ENCODE data around the gene PLAC8L1. TPM values are rescaled to one million over a fixed set of nuclear protein-coding genes. Genes with fewer than 3 reads are reported as not detected.

PLAC8L1 gene
- total and polyA plus RNA-seq, 2 of the 4 experiments (the other 2 are of a cell fraction) = 0.27 TPM; not detected in 1

DNA sequence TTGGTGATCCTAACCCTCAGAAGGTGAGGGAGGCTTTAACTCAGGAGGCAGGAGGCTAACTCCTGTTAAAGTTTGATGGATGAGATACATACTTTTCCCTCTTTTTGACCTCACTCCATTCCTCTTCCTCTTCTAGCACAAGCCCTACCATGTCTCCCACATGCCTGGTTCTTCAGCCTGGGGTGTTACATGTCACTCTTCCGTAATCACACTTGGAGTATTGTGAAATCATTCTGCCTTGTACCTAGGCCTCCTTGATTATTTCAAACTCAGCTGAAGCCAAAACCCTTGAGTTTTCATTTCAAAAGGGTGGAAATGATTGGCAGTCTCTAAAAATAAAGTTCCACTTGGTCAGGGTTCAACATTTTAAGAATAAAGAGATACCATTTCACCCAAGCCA, 1.8 kb downstream of the PLAC8L1 start:
- H3K27me3 ChIP-seq (ENCODE audit: control insufficient read depth, insufficient read depth, low read length) = no peaks in the 10 kb centered on the region; the same call in 1 of the 2 replicates
- no peak overlapping the region for H4K8ac ChIP-seq (ENCODE audit: low read depth in 2 of 2, low read length in 2 of 2)
- H3K4ac ChIP-seq (ENCODE audit: low read depth, low read length) = no peak overlapping the region
- no CpG with 5 or more reads among the region's 1 CpG for WGBS, 2 experiments (ENCODE audit: extremely low coverage in 2 of 2, insufficient read length in 1 of 2)
- dilution Hi-C loops (cut with HindIII; ENCODE audit: low sequenced_read_pairs, unreplicated experiment) = no loop called here
- BruUV-seq (replicated peaks) = no TSS peak
- H3K9ac ChIP-seq (ENCODE audit: low read depth, low read length) = no peak overlapping the region
- H4K91ac ChIP-seq (ENCODE audit: insufficient read depth, low read depth, low read length) = no peak overlapping the region
- ChIA-PET POLR2A (ENCODE audit: unreplicated experiment) (no interaction called here), CTCF (no interaction called here)
- H2AK5ac ChIP-seq (ENCODE audit: low read depth, low read length) = no peak overlapping the region
- H4K20me1 ChIP-seq (ENCODE audit: insufficient read depth, low read length) = no peaks in the 10 kb centered on the region
- no peak overlapping the region for H3K56ac ChIP-seq (ENCODE audit: extremely low read depth, insufficient read depth, low read length)
- H3K9me1 ChIP-seq (ENCODE audit: insufficient read depth, low read length) = no peaks in the 10 kb centered on the region
- intact Hi-C loops (cut with micrococcal nuclease) = no loop called here
- ATAC-seq (ENCODE audit: low read depth) (no peak), DNase-seq (no peak)
- no peak overlapping the region for H3K4me2 ChIP-seq (ENCODE audit: low read depth, low read length)
- no peak overlapping the region for H2BK5ac ChIP-seq (ENCODE audit: low read depth, low read length, poor library complexity, severe bottlenecking)
- in situ Hi-C loops (cut with MboI; ENCODE audit: low sequenced_read_pairs) = no loop called here
- no peaks in the 10 kb centered on the region for H3K9me3 ChIP-seq (ENCODE audit: control insufficient read depth, insufficient read depth, low read length)
- H2AK9ac ChIP-seq (replicated peaks; ENCODE audit: low read depth, low read length, poor library complexity) = no peak overlapping the region
- H2BK120ac ChIP-seq (ENCODE audit: low read depth, low read length) = no peak overlapping the region
- no peak overlapping the region for H3K4me3 ChIP-seq (ENCODE audit: insufficient read depth, low read depth, low read length)
- no peak overlapping the region for H3K27ac ChIP-seq (ENCODE audit: insufficient read depth, low read length)
- no peak overlapping the region for H3K23ac ChIP-seq (ENCODE audit: low read depth, low read length)
- no peak overlapping the region for H4K5ac ChIP-seq (ENCODE audit: low read depth, low read length)
- peaks cover 5% of the 10 kb centered on the region; the same call in 1 of the 2 replicates for H3K36me3 ChIP-seq (ENCODE audit: control insufficient read depth, insufficient read depth, low read length)
- no peak overlapping the region for H3K14ac ChIP-seq (replicated peaks; ENCODE audit: low read depth, low read length)
- no peak overlapping the region for H3K18ac ChIP-seq (ENCODE audit: low read depth, low read length)
- no peaks in the 10 kb centered on the region for H3K4me1 ChIP-seq (ENCODE audit: control insufficient read depth, insufficient read depth, low read length)
- no peak overlapping the region for H2BK20ac ChIP-seq (ENCODE audit: low read depth, low read length)
- peak; percentile 79 for TF ChIP-seq CEBPB (IDR thresholded peaks at IDR 0.05; ENCODE audit: low read depth, low read length)
- TF ChIP-seq NFE2L2 (IDR thresholded peaks at IDR 0.05; ENCODE audit: low read depth, low read length) = no peak
- TF ChIP-seq FOS (IDR thresholded peaks at IDR 0.05; ENCODE audit: low read depth, low read length) = no peak
- no peaks in the 10 kb centered on the region for H3K79me1 ChIP-seq (ENCODE audit: low read depth in 1 of 2, low read length in 2 of 2)
- no peak overlapping the region for H2AFZ ChIP-seq (replicated peaks; ENCODE audit: low read length, poor library complexity)
- H2BK15ac ChIP-seq (ENCODE audit: low read depth, low read length) = no peak overlapping the region

Measured in IMR-90 (cell line).